HG03460 (cell line): Measurements from ENCODE around the gene DEFB125.

Source experiments
- ATAC-seq: cut with Tn5 transposase; IDR thresholded peaks from one replicate; pipeline ENCODE4 v1.9.1; 2021; ENCODE audit not compliant: unreplicated experiment

Gene DEFB125

GRCh38 chr20:145877-146276 lies 58.4 kb downstream of the DEFB125 start:
- no peak for ATAC-seq
